ENCODE measurements around the gene OR2C3.
A peak's percentile ranks its signal among the peaks of the same experiment; 100 is the strongest.
"Not testable (repeated sequence)": the region's sequence is repeated elsewhere in the genome, so short reads cannot be mapped to it uniquely, and the experiment has no call there.

OR2C3 gene

DNA sequence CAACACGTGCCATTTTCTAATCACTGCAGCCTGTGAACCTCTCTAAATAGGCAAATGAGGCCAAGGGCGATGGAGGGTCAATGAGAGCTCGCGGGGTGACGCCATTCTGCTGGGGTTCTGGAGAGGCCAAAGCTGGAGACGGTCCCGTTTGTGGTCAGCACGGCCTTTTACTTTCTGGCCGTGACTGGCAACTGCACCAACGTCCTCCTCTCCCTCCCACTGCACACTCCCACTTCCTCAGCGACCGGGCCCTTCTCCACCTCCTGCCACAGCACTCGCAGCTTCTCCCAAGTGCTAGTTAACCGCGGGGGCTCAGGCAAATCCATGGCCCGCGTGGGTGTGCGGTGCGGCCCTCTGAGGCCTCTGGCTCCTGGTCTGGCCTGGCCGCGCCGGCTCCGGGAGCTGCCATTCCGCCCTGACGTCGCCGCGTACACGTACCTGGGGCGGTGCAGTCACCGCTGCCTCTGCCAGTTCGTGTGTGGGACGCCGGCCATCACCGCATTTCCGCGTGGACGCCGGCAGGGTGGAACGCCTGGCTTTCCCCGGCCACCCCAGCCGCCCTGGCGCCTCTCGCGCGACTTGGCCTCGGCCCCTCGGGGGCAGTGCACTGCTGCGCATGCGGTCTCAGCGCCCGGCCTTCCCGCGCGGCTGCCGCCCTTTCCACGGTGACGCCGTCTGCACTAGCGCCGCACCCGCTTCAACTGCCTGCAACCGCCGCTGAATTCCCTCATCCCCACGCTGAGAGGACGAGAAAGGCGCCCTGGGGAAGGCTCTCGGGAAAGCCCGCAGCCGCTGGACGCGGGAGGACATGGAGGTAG lies 18.2 kb downstream of the OR2C3 start:
- no peak for DNase-seq

DNA sequence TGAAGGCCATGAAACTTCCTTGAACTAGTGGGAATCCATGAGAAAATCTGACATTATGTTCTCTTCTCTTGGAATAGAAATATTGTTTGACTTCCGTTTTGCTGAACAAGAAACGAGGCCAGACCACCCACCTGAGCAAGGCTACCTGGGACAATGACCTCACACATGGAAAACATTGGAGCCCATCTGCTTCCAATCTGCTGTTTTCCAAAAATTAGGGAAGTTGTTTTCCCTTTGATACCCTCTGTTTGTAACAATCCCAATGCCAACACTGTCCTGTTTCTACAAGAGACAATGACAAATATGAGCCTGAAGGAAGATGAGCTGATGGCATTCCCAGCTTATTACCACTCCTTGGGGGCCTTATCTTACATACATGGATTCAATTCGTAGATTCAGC lies 29.4 kb downstream of the OR2C3 start:
- DNase-seq = no peak

DNA sequence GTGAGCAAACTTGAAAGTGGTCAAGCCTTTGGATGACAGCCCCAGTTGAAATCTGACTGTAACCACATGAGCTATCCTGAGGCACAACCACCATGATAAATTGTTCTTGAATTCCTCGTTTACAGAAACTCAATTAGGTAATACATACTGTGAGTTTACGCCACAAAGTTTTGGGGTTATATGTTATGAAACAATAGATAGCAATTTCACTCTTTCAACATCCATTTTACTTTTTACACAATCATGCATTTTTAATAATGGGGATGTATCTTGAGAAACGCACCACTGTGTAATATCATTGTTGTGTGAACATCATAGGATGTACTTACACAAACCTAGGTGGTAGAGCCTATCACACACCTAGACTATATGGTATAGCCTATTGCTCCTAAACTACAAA lies 35.4 kb downstream of the OR2C3 start:
- no peak for DNase-seq

DNA sequence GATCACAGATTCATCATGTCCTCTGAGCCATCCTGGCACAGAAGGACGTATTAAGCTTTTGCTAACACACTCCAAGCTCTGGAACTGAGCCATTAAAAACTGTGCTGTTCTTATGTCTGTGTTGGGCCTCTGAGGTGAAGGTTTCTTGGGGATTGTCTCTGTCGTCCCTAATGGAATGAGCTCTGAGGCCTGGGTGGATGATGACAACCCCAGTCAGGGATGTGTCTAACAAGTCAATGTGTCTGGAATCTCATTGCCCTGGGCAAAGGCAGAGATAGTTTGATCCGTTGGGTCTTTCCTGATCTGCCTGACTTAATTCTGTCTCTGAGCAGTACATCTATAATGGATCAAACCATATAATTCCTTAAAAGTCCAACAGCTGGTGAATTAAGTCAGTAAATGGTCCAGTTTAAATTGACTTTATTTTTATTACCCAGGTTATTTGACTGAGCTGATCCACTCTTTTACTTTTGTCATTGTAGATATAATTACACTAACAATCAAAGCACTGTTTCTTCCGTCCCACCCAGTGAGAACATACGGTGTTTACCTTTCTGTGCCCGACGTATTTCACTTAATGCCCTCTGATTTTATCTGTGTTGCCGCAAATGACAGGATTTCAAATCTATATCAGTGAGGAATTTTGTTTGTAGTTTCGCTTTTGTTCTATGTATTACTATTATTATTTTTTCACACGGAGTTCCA lies 39.5 kb downstream of the OR2C3 start:
- no peak for DNase-seq

DNA sequence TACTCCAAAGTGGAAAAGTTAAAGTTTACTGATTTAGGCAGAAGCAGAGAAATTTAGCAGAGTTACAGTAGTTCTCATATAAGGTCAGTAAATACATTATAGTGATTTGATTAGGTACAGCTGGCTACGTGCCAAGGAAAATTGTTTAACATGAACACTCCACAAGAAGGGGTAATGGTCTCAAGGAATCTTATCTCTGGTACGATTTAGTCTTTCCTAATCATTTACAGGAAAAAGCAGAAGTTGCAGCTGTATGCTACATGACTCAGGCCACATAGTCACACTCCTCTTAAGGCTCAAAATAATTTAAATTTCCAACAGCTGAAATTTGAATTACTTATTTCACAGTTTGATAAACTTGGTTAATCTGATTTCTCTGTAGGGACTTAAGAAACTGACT lies 41.5 kb downstream of the OR2C3 start:
- no peak for DNase-seq

DNA sequence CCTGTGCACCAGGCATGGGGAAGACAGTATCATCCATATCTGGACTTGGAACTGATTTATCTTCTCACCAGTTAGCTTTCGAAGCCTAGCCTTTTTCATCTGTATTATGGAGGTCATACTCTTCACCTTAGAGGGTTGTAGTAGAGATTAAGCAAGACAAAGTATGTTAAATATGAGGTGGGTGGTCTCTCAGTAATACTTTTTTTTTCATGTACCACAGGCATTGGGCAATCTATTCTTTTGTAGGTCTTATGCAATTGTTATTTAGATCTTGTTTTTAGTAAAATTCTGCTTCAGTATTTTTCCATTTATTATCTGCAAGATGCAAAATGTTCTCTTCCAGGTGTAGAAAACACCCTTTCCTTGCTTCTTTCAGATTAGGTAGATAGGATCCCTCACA lies 43.1 kb downstream of the OR2C3 start:
- no peak for DNase-seq

DNA sequence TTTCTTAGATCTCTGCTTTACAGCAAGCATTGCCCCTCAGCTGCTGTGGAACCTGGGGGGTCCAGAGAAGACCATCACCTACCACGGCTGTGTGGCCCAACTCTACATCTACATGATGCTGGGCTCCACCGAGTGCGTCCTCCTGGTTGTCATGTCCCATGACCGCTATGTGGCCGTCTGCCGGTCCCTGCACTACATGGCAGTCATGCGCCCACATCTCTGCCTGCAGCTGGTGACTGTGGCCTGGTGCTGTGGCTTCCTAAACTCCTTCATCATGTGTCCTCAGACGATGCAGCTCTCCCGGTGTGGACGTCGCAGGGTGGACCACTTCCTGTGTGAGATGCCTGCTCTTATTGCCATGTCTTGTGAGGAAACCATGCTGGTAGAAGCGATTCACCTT lies 44.9 kb downstream of the OR2C3 start:
- DNase-seq = no peak

DNA sequence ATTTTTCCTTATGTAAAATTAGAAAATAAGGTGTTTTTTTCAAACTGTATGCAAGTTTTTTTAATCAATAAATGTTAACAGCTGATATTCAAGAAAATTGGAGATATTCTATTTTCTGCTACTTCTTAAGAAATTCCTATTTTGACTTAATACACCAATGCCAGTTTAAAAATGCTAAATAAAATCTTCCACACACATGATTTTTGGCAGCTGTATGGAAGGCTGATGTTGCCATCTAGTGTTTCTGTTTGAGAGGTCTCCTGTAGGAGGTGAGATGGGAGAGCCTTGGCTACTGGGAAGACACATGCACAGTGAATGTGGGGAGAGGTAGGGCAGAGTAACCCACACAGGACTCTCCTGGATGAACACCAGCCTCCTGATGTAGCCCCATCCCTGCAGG lies 49.2 kb downstream of the OR2C3 start:
- peak; percentile 3 to 57 (median 21) for DNase-seq

DNA sequence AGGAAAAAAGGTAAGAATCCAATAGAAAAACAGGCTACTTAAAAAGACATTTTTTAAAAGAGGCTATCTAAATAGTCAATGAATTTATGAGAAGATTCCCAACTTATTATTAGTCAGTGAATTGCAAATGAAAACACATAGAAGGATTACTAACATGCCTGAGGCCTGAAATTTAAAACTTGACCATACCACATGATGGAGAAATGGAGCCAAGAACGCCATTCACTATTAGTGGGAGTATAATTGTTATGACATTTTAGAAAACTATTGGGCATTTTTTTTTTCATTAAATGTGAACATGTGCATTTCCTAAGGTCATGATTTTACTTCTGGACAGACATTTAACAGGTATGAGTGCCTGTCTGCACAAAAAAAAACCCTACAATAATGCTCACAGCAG lies 53.5 kb downstream of the OR2C3 start:
- no peak for DNase-seq

DNA sequence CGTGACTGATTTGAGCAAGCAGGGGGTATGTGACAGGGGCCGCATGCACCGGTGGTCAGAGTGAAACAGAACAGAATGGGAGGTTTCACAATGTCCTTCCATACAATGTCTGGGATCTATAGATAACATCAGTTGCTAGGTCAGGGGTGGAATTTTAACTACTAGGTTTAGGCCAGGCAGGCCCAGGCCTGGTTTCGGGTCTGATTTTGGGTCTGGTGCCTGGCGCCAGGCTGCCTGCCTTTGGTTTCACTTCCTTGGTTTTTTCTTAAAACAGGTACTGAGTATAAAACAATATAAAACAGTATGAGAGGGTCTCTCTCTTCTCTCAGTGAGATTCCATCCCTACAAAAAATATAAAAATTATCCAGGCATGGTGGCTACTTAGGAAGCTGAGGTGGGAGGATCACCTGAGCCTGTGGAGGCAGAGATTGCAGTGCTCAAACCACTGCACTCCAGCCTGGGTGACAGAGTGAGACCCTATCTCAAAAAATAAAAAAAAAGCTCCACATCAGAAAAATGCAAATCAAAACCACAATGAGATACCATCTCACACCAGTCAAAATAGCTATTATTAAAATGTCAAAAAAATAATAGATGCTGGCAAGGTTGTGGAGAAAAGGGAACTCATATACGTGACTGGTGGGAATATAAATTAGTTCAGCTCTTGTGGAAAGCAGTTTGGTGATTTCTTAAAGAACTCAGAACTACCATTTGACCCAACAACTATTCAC lies 59.7 kb downstream of the OR2C3 start:
- not testable (repeated sequence) for DNase-seq

DNA sequence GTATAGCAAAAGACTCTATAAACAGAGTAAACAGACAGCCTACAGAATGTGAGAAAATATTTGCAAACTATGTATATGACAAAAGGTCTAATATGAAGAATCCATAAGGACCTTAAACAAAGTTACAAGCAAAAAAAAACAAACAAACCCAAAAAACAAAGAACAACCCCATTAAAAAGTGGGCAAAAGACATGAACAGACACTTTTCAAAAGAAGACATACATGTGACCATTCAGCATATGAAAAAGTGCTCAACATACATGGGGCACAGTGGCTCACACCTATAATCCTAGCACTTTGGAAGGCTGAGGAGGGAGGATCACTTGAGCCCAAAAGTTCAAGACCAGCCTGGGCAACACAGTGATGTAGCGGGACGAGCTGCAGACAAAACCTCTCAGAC lies 60.4 kb downstream of the OR2C3 start:
- DNase-seq = no peak
